Neuronal stem cell (in vitro differentiated cells): ENCODE data around the gene ETF1.

ENCODE experiments used
- DNase-seq: peaks from one replicate; pipeline ENCODE4 v3.0.0-alpha.2; 2013; ENCODE audit warnings: low spot score
- H2AFZ ChIP-seq: one replicate; pipeline ENCODE4 v1.6.1; 2013; ENCODE audit warnings: mild to moderate bottlenecking, low read length, inconsistent platforms
- H2AK5ac ChIP-seq: 2 replicates; pipeline ENCODE4 v1.6.1; 2013; ENCODE audit warnings: low read depth, mild to moderate bottlenecking, inconsistent platforms, low read length, moderate library complexity, mixed read lengths
- H2BK120ac ChIP-seq: 2 replicates; pipeline ENCODE4 v1.6.1; 2013; ENCODE audit warnings: low read depth, mild to moderate bottlenecking, inconsistent platforms, low read length, moderate library complexity, mixed read lengths
- H2BK12ac ChIP-seq: one replicate; pipeline ENCODE4 v1.6.1; 2013; ENCODE audit warnings: low read length, inconsistent platforms
- H2BK15ac ChIP-seq: 2 replicates; pipeline ENCODE4 v1.6.1; 2013; ENCODE audit warnings: mild to moderate bottlenecking, low read length, inconsistent platforms, mixed read lengths
- H2BK5ac ChIP-seq: one replicate; pipeline ENCODE4 v1.6.1; 2013; ENCODE audit warnings: inconsistent platforms, mild to moderate bottlenecking, low read length, moderate library complexity
- H3K14ac ChIP-seq: one replicate; pipeline ENCODE4 v1.6.1; 2013; ENCODE audit warnings: low read length, inconsistent platforms
- H3K18ac ChIP-seq: 2 replicates; pipeline ENCODE4 v1.6.1; 2013; ENCODE audit warnings: low read length, inconsistent platforms
- H3K23ac ChIP-seq: 2 replicates; pipeline ENCODE4 v1.6.1; 2013; ENCODE audit warnings: low read depth, mild to moderate bottlenecking, mixed read lengths, low read length, inconsistent platforms; ENCODE audit not compliant: poor library complexity
- H3K27ac ChIP-seq: replicated peaks from 3 replicates; pipeline ENCODE4 v1.5.1; 2013; ENCODE audit warnings: low read length, inconsistent platforms
- H3K27me3 ChIP-seq, 3 experiments: 2 replicates each; pipeline ENCODE4 v1.6.1; 2013; ENCODE audit warnings: low read length in 3 of 3, mild to moderate bottlenecking in 2 of 3, inconsistent platforms in 1 of 3, low read depth in 1 of 3, mixed read lengths in 1 of 3, moderate library complexity in 1 of 3; ENCODE audit not compliant: control insufficient read depth in 3 of 3, insufficient read depth in 3 of 3
- H3K36me3 ChIP-seq, 2 donors: replicated peaks in 1 of 2; 2 replicates each; pipeline ENCODE4 v1.6.1; 2013; ENCODE audit warnings: low read length in 2 of 2; ENCODE audit not compliant: control insufficient read depth in 2 of 2, insufficient read depth in 2 of 2
- H3K4ac ChIP-seq: 2 replicates; pipeline ENCODE4 v1.6.1; 2013; ENCODE audit warnings: inconsistent platforms, mild to moderate bottlenecking, low read length, moderate library complexity
- H3K4me1 ChIP-seq, 2 donors: 1 replicate in 1 of 2; 2 replicates in 1 of 2; pipeline ENCODE4 v1.6.1; 2013; ENCODE audit warnings: low read length in 2 of 2, low read depth in 1 of 2; ENCODE audit not compliant: control insufficient read depth in 2 of 2, insufficient read depth in 1 of 2
- H3K4me2 ChIP-seq: one replicate; pipeline ENCODE4 v1.6.1; 2013; ENCODE audit warnings: mild to moderate bottlenecking, low read length, inconsistent platforms; ENCODE audit not compliant: insufficient read depth, poor library complexity, severe bottlenecking
- H3K4me3 ChIP-seq, 2 donors: 2 replicates each; pipeline ENCODE4 v1.5.1; 2013; ENCODE audit warnings: low read length in 2 of 2, mild to moderate bottlenecking in 2 of 2, inconsistent platforms in 1 of 2, moderate library complexity in 1 of 2
- H3K79me1 ChIP-seq: one replicate; pipeline ENCODE4 v1.6.1; 2013; ENCODE audit warnings: low read depth, mild to moderate bottlenecking, inconsistent platforms, low read length, moderate library complexity
- H3K9ac ChIP-seq: one replicate; pipeline ENCODE4 v1.6.1; 2013; ENCODE audit warnings: mild to moderate bottlenecking, low read depth, low read length, inconsistent platforms; ENCODE audit not compliant: poor library complexity
- H3K9me3 ChIP-seq, 2 donors: replicated peaks in 1 of 2; 2 replicates each; pipeline versions ENCODE3 to v1.6.1; 2013; ENCODE audit warnings: low read length in 2 of 2, mild to moderate bottlenecking in 2 of 2, inconsistent platforms in 1 of 2, low read depth in 1 of 2, mixed read lengths in 1 of 2, moderate library complexity in 1 of 2; ENCODE audit not compliant: control insufficient read depth in 2 of 2, insufficient read depth in 1 of 2
- H4K8ac ChIP-seq: one replicate; pipeline ENCODE4 v1.6.1; 2013; ENCODE audit warnings: low read depth, mild to moderate bottlenecking, inconsistent platforms, low read length, moderate library complexity
- H4K91ac ChIP-seq: one replicate; pipeline ENCODE4 v1.6.1; 2013; ENCODE audit warnings: low read length, low read depth, mild to moderate bottlenecking, inconsistent platforms; ENCODE audit not compliant: poor library complexity
- WGBS, 2 donors: extraction: QIAGEN DNeasy Blood & Tissue Kit; methylation state at CpG; one replicate each; pipeline ENCODE4 v1.1.7; 2013; ENCODE audit warnings: missing lambda C conversion rate in 2 of 2, mixed read lengths in 1 of 2; ENCODE audit not compliant: insufficient read length in 2 of 2, insufficient replicate concordance in 1 of 2; ENCODE audit errors: extremely low coverage in 2 of 2; 5-methylcytosine and 5-hydroxymethylcytosine counted together

ETF1 gene

GRCh38 chr5:138517437-138517836 is 25.6 kb downstream of the ETF1 start:
- no peak overlapping the region for H3K4me2 ChIP-seq
- no peaks in the 10 kb centered on the region for H3K4me1 ChIP-seq
- no peak overlapping the region for H3K18ac ChIP-seq
- no peak overlapping the region for H3K4ac ChIP-seq
- H2BK15ac ChIP-seq, result no peak overlapping the region
- H2BK5ac ChIP-seq, result no peak overlapping the region
- H2AFZ ChIP-seq, result no peak overlapping the region
- no peak overlapping the region for H2AK5ac ChIP-seq
- no peak overlapping the region for H2BK120ac ChIP-seq
- no peaks in the 10 kb centered on the region for H3K27me3 ChIP-seq
- no CpG with 5 or more reads among the region's 4 CpGs for WGBS, 2 donors
- peaks cover 1% of the 10 kb centered on the region for H3K79me1 ChIP-seq
- peaks cover 19 to 84% of the 10 kb centered on the region in 2 donors for H3K36me3 ChIP-seq
- no peak overlapping the region for H3K14ac ChIP-seq
- H4K8ac ChIP-seq, result no peak overlapping the region
- no peak overlapping the region for H3K9ac ChIP-seq
- peaks cover 0 to 7% of the 10 kb centered on the region in 2 donors for H3K9me3 ChIP-seq
- no peak overlapping the region for H3K23ac ChIP-seq
- DNase-seq, result no peak
- no peak overlapping the region for H3K4me3 ChIP-seq
- no peak overlapping the region for H3K27ac ChIP-seq
- H4K91ac ChIP-seq, result no peak overlapping the region
- H2BK12ac ChIP-seq, result no peak overlapping the region

GRCh38 chr5:138515556-138516245 is 27.3 kb downstream of the ETF1 start:
- no peak overlapping the region for H2BK5ac ChIP-seq
- no peak overlapping the region for H3K9ac ChIP-seq
- H3K4me1 ChIP-seq, result no peaks in the 10 kb centered on the region
- H2BK12ac ChIP-seq, result no peak overlapping the region
- H2AK5ac ChIP-seq, result no peak overlapping the region
- no peak overlapping the region for H2BK120ac ChIP-seq
- H3K4ac ChIP-seq, result no peak overlapping the region
- H2BK15ac ChIP-seq, result no peak overlapping the region
- WGBS, 2 donors, result no CpG with 5 or more reads among the region's 3 CpGs
- no peak for DNase-seq
- H3K23ac ChIP-seq, result no peak overlapping the region
- H2AFZ ChIP-seq, result no peak overlapping the region
- no peak overlapping the region for H3K4me3 ChIP-seq
- H3K79me1 ChIP-seq, result peaks cover 1% of the 10 kb centered on the region
- H3K9me3 ChIP-seq, result no peaks in the 10 kb centered on the region
- H3K14ac ChIP-seq, result no peak overlapping the region
- no peak overlapping the region for H3K27ac ChIP-seq
- H3K27me3 ChIP-seq, result no peaks in the 10 kb centered on the region
- no peak overlapping the region for H4K91ac ChIP-seq
- H3K18ac ChIP-seq, result no peak overlapping the region
- H3K36me3 ChIP-seq, result peaks cover 20 to 87% of the 10 kb centered on the region in 2 donors
- no peak overlapping the region for H4K8ac ChIP-seq
- H3K4me2 ChIP-seq, result no peak overlapping the region

DNA sequence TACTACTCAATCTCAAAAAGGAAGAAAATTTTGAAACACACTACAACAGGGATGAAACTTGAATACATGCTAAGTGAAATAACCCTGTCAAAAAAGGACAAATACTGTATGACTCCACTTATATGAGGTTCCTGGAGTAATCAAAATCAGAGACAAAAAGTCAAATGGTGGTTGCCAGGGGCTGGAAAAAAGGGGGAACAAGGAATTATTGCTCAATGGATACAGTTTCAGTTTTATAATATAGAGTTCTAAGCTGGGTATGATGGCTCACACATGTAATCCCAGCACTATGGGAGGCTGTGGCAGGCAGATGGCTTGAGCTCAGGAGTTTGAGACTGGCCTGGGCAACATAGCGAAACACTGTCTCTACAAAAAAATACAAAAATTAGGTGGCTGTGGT is 29.0 kb downstream of the ETF1 start:
- H2AK5ac ChIP-seq, result no peak overlapping the region
- H3K79me1 ChIP-seq, result peaks cover 1% of the 10 kb centered on the region
- H3K9ac ChIP-seq, result no peak overlapping the region
- H3K27ac ChIP-seq, result no peak overlapping the region
- H3K14ac ChIP-seq, result no peak overlapping the region
- no peak overlapping the region for H3K4me3 ChIP-seq
- no peak for DNase-seq
- peaks cover 21 to 97% of the 10 kb centered on the region in 2 donors for H3K36me3 ChIP-seq
- no peaks in the 10 kb centered on the region for H3K4me1 ChIP-seq
- H3K4me2 ChIP-seq, result no peak overlapping the region
- no peak overlapping the region for H2BK5ac ChIP-seq
- no peak overlapping the region for H3K23ac ChIP-seq
- H2BK12ac ChIP-seq, result no peak overlapping the region
- H4K8ac ChIP-seq, result no peak overlapping the region
- H2BK15ac ChIP-seq, result no peak overlapping the region
- WGBS, 2 donors, result no CpG with 5 or more reads among the region's 1 CpG
- H3K27me3 ChIP-seq, result no peaks in the 10 kb centered on the region
- H2AFZ ChIP-seq, result no peak overlapping the region
- H3K18ac ChIP-seq, result no peak overlapping the region
- no peak overlapping the region for H4K91ac ChIP-seq
- no peak overlapping the region for H3K4ac ChIP-seq
- H3K9me3 ChIP-seq, result no peaks in the 10 kb centered on the region
- no peak overlapping the region for H2BK120ac ChIP-seq

GRCh38 chr5:138508958-138509357 is 34.1 kb downstream of the ETF1 start:
- H3K4ac ChIP-seq, result no peak overlapping the region
- no peak overlapping the region for H3K4me2 ChIP-seq
- H2BK15ac ChIP-seq, result no peak overlapping the region
- H3K23ac ChIP-seq, result no peak overlapping the region
- no peaks in the 10 kb centered on the region for H3K4me1 ChIP-seq
- H2BK12ac ChIP-seq, result no peak overlapping the region
- H3K27ac ChIP-seq, result no peak overlapping the region
- no peak for DNase-seq
- peaks cover 14 to 83% of the 10 kb centered on the region in 2 donors for H3K36me3 ChIP-seq
- H2BK120ac ChIP-seq, result no peak overlapping the region
- H2BK5ac ChIP-seq, result no peak overlapping the region
- H4K91ac ChIP-seq, result no peak overlapping the region
- no peak overlapping the region for H3K4me3 ChIP-seq
- no peak overlapping the region for H3K18ac ChIP-seq
- no peaks in the 10 kb centered on the region for H3K79me1 ChIP-seq
- no CpG with 5 or more reads among the region's 3 CpGs for WGBS, 2 donors
- H3K27me3 ChIP-seq, result no peaks in the 10 kb centered on the region
- H3K14ac ChIP-seq, result no peak overlapping the region
- H4K8ac ChIP-seq, result no peak overlapping the region
- H2AK5ac ChIP-seq, result no peak overlapping the region
- H3K9me3 ChIP-seq, result no peaks in the 10 kb centered on the region
- H3K9ac ChIP-seq, result no peak overlapping the region
- H2AFZ ChIP-seq, result no peak overlapping the region
